GM12891 (cell line): ENCODE data around the gene KIAA0586. TPM values are rescaled to one million over a fixed set of nuclear protein-coding genes. Genes with fewer than 3 reads are reported as not detected.
A peak's percentile ranks its signal among the peaks of the same experiment; 100 is the strongest.

Experiments
- DNase-seq: peaks from one replicate; pipeline ENCODE4 v3.0.0; 2011; ENCODE audit warnings: low spot score; ENCODE audit not compliant: insufficient read length
- FAIRE-seq: peaks from 2 replicates; lab custom pipeline; 2011; peaks lifted over from hg19 to GRCh38; lab: Jason Lieb, UNC
- PAX5 ChIP-seq: IDR thresholded peaks from 2 replicates; pipeline ENCODE4 v1.6.1; 2011; ENCODE audit warnings: low read length, moderate library complexity, mild to moderate bottlenecking; ENCODE audit not compliant: insufficient read depth, severe bottlenecking
- POLR2A ChIP-seq: IDR thresholded peaks from 2 replicates; pipeline ENCODE4 v1.6.1; 2011; ENCODE audit warnings: low read depth, low read length, control low read depth
- POLR2AphosphoS5 ChIP-seq: IDR thresholded peaks from 2 replicates; pipeline ENCODE4 v1.6.1; 2011; ENCODE audit warnings: low read depth, low read length, control low read depth
- POU2F2 ChIP-seq: IDR thresholded peaks from 2 replicates; pipeline ENCODE4 v1.6.1; 2011; ENCODE audit warnings: low read depth, mild to moderate bottlenecking, control low read depth, low read length, moderate library complexity
- SPI1 ChIP-seq: IDR thresholded peaks from 2 replicates; pipeline ENCODE4 v1.6.1; 2011; ENCODE audit warnings: low read depth, low read length, control low read depth
- TAF1 ChIP-seq: IDR thresholded peaks from 2 replicates; pipeline ENCODE4 v1.6.1; 2011; ENCODE audit warnings: low read depth, low read length, control low read depth
- polyA plus RNA-seq: library from polyadenylated mRNA; unstranded; fragments of >200 nt; gene quantifications from one replicate; pipeline ENCODE4 v1.2.1, GENCODE V29; 2012; ENCODE audit warnings: low read depth, missing spikeins, inconsistent platforms; ENCODE audit not compliant: missing spikeins

The KIAA0586 gene
- polyA plus RNA-seq: 9.9 TPM

DNA sequence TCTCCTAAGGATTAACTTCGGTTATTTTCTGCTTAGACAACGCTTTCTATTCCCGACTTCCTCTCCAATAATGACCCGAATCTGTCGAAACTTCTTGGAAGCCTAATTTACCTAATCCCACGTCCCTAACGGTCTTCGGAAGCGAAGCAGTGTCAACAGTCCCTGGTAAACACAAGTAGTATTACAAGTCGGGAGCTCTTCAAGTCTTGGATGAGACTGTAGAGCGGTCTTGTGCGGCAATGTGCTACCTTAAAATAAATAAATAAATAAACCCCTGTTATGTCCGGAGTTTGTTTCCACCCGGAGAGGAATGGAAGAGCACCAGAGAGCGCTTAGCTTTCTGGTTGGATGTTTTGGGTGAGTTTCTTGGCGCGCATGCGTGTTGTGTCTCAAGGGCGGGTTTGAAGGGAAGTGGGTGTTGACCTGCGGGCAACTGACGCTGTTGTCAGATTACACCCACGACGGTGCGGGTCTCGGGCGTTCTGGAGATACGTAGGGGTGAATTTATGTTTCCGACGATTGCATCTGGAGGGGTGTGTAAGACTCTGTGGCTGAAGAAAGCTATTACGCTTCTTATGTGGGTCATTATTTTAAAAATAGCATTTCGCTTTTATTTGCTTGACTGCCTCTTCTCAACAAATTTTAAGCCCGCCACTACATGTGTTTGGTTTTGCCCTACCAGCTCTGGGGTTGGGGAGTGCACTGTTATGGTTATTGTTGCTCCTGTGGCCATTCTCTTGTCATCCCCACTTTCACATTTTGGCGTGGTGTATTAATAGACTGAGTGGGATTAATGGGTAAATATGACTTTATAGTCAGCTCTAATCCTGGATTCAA, at the start of gene KIAA0586, which contains the start of gene TIMM9:
Gene KIAA0586, plus strand, starts transcription at position 439 of the 837 bp plus-strand sequence. CDS start 546 bp downstream, outside the sequence.
Gene TIMM9, minus strand, starts transcription at position 251 of the 837 bp plus-strand sequence. CDS start 15,586 bp downstream, outside the sequence.
- DNase-seq: peak; percentile 65
- TF ChIP-seq PAX5 (no peak), POU2F2 (peak; percentile 68; the same call in 1 of the 2 replicates), POLR2A (peak; percentile 86), TAF1 (no peak; the same call in 1 of the 2 replicates), SPI1 (peak; percentile 83), POLR2AphosphoS5 (peak; percentile 83)
- peak; percentile 95 for FAIRE-seq

DNA sequence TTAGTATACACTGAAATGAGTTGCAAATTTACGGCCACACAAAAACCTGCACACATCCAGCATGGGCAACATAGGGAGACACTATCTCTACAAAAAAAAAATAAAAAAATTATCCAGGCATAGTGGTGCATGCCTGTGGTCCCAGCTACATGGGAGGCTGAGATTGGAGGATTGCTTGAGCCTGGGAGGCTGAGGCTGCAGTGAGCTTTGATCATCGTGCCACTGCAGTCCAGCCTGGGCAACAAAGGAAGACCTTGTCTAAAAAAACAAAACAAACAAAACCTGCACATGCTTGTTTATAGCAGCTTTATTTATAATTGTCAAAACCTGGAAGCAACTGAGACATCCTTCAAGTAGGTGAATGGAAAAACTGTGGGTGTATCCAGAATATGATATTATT, 36.7 kb upstream of the KIAA0586 start:
- TF ChIP-seq POLR2AphosphoS5: no peak
- TF ChIP-seq TAF1: no peak
- TF ChIP-seq POU2F2: no peak
- no peak for TF ChIP-seq POLR2A
- TF ChIP-seq PAX5: no peak
- no peak for TF ChIP-seq SPI1
- DNase-seq: no peak
- no peak for FAIRE-seq

DNA sequence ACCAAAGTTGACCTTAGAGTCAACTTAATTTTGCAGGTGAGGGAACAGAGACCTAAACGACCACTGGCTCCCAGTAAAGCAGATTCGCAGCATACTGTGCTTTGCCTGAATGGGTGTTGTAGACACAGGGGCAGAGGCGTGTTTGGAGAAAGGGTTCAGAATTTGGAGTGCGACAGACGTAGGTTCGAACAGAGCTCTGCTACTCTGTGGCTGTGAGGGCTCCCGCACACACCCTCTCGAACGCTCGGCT, 32.0 kb upstream of the KIAA0586 start:
- DNase-seq: peak; percentile 7
- no peak for FAIRE-seq
- TF ChIP-seq PAX5 (no peak), TAF1 (no peak), SPI1 (no peak), POLR2A (no peak), POU2F2 (no peak)

DNA sequence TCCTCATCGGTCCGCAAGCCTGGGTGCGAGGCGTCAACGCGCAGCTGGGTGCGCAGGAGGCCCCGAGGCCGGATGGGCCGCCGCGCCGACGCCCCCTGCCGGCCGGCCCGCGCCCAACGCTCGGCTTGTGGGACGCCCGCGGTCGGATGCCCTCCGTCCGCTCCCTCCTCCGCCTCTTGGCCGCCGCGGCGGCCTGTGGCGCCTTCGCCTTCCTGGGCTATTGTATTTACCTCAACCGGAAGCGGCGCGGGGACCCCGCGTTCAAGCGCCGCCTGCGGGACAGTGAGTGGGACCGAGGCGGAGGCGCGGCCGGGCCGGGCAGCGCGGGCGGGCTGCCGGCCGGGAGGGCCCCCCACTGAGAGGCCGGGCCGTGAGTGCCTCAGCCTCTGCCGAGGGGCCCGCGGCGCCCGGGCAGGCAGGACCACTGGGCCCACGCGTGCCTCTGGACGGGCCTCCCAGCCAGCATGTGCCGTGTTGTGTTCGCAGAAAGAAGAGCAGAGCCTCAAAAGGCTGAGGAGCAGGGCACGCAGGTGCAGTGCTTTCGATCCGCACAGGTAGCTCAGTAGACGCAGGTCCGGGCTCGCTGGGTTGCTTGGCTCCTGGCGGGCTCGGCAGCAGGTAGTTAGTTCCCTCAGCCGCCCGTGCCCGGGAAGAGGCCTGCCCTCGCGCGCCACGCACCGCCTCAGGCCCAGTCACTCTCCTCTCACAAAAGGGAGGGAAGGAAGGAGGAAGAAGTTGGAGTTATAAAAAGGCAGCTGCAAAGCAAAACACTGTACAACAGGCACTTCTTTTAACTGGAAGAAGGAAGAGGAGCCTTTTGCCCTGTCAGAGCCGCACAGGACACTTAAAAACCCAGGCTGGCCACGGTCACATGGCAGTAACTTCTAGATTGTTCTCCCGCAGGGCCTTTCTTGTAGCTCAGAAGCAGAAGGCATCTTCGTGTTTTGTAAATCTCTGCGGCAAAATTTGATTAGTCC, 31.4 kb upstream of the KIAA0586 start, which contains the start of gene TOMM20L:
Gene TOMM20L, plus strand, starts transcription at position 119 of the 977 bp plus-strand sequence. Its CDS starts 28 bp downstream, at position 147.
- peak; percentile 87 for FAIRE-seq
- peak; percentile 89 for DNase-seq
- TF ChIP-seq POLR2A (no peak), POU2F2 (0 out of 2 replicates have a peak, but pooled peaks have one; percentile 29), TAF1 (no peak), PAX5 (peak; percentile 4), SPI1 (no peak), POLR2AphosphoS5 (no peak)

DNA sequence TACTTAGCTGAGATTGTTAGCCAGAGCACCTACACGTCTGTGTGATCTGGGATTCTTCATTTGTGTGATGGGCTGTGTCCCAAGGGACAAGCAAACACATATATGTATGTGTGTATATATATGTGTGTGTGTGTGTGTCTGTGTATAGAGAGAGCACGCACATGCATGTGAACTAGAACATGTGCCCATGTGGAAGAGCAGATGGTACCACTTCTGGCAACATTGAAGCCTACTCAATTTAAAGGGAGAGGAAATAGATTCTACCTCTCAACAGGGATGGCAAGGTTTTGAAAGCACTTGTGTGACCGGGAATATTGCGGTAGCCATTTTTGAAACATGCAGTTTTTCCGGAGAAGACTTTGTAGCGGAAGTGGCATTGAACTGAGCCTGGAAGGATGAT, 30.4 kb upstream of the KIAA0586 start:
- DNase-seq (no peak), FAIRE-seq (no peak)
- TF ChIP-seq POU2F2: no peak
- no peak for TF ChIP-seq TAF1

DNA sequence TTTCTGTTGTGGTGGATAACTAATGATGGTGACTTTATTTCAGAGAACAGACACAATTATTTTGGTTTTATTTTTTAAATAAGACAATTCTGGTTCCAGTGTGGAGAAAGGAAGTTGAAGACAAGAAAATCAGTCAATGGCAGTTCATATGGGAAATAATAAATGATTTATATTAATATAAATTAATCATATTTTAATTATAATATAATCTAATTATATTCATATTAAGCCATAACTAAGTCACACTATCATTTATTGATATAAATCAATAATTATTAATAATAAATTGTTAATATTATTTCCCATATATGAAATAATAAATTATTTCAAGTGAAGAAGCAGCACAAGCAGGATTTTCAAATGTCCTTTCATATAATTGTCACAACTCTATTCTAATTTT, 29.0 kb upstream of the KIAA0586 start:
- DNase-seq: no peak
- no peak for FAIRE-seq
- TF ChIP-seq TAF1 (no peak), POLR2AphosphoS5 (no peak), SPI1 (no peak), POLR2A (no peak), PAX5 (no peak), POU2F2 (no peak)

DNA sequence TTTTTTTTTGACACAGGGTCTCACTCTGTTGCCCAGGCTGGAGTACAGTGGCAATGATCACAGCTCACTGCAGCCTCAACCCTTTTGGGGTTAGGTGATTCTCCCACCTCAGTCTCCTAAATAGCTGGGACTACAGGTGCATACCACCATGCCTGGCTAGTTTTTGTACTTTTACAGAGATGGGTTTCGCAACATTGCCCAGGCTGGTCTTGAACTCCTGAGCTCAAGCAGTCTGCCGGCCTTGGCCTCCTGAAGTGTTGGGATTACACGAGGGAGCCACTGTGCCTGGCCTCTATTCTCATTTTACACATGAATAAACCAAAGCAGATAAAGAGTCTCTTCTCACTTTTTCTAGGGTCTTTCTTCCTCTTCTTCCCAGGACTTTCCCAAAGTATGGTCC, 28.6 kb upstream of the KIAA0586 start:
- FAIRE-seq (no peak), DNase-seq (no peak)
- TF ChIP-seq POLR2AphosphoS5 (no peak), POLR2A (no peak), POU2F2 (no peak), PAX5 (no peak), SPI1 (no peak), TAF1 (no peak)

DNA sequence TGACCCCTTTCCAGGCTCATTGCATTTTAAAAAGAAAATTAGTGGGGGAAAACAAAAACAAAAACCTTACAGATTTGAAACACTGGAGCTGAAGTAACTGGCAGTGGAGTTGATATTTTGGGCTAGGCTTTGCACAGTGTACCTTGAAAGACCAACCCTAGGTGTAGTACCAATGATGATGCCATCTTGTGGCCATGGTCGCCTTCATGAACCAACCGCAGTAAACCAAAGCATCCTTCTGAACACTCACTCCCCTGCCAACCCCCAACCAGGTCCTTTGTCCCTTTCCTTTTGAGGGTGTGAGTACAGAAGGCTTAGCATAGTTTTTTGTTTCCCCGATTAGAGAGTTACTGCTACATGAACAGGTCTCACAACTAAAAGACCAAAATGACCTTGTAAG, 25.9 kb upstream of the KIAA0586 start:
- no peak for FAIRE-seq

DNA sequence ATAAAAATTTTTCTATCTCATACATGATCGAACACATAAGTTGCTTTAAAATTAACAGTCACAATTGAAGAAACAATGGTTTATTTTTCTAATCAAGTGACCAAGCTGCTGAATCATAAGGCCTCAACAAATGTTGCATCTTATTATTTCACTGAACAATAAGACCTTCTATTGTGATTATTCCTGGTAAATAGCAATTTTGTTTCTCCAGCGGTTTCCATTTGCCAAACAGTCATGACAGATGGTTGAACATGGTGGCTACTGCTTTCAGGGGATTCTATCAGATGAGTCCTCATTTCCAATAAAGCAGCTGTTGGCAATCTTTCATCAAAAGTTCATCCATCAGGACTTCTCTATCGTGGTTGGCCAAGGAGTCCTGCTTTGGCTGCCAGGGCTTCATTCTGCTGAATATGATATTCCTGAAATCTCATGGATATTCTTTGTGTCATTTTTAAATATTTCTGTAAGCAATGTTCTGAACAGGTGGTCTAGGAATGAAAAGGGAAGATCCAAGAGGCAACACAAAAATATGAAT, 18.8 kb upstream of the KIAA0586 start:
- no peak for DNase-seq
- TF ChIP-seq POLR2A: no peak
- TF ChIP-seq POLR2AphosphoS5: no peak
- no peak for TF ChIP-seq SPI1
- no peak for TF ChIP-seq POU2F2
- no peak for TF ChIP-seq TAF1
- no peak for TF ChIP-seq PAX5
- no peak for FAIRE-seq

More for the DNA sequence above, 25.9 kb upstream of the KIAA0586 start:
- DNase-seq: no peak
- TF ChIP-seq SPI1 (no peak), TAF1 (no peak), POLR2A (no peak), POU2F2 (no peak), POLR2AphosphoS5 (no peak), PAX5 (no peak)
